ENCODE measurements around the gene DRD2. TPM values are rescaled to one million over a fixed set of nuclear protein-coding genes. Genes with fewer than 3 reads are reported as not detected.

Gene DRD2
- total and polyA plus RNA-seq, 3 donors from 2014 or later = 0.74 to 2.6 (median 2.5) TPM

DNA sequence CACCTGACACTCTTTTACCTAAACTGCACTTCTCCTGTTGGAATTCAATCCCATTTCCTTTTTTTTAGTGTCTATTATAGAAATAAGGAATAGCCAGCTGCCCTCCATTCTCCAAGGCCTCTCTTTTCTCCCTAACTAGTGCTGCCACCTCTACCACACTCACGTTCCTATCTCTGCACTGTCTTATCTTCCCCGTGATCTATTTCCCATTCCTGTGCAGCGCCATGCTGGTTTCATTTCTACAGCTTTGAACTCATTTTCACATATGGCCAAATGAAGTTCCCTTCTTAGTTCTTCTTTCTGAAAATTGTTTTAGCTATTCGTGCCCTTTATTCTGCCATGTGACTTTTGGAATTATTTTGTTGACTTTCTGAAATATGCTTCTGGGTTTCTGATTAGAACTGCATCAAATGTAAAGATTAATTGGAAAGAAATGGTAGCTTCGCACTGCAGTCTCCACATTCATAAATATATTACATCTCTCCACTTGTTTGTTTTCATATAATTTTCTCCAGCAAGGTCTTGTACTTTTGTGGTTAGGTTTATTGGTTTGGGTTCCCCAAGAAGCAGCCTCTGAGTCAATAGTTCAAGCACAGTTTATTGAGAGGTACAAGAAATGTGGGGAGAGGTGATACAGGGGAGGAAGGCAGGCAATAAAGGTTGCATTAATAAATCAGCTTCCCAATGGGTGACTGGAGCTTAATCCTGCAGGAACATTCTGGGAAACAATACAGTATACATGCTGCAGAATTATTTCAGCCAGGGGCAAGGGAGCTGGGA is 43.7 kb upstream of the DRD2 start:
- Histone ChIP-seq H3K4me3 (no peak overlapping the region), H3K27me3 (no peaks in the 10 kb centered on the region), H3K9me3 (no peaks in the 10 kb centered on the region), H3K4me1 (no peaks in the 10 kb centered on the region), H3K36me3 (ENCODE audit: low read depth, missing control alignments) (no peaks in the 10 kb centered on the region), H3K27ac (no peak overlapping the region)
- DNase-seq = no peak
- TF ChIP-seq, protein P1, sequence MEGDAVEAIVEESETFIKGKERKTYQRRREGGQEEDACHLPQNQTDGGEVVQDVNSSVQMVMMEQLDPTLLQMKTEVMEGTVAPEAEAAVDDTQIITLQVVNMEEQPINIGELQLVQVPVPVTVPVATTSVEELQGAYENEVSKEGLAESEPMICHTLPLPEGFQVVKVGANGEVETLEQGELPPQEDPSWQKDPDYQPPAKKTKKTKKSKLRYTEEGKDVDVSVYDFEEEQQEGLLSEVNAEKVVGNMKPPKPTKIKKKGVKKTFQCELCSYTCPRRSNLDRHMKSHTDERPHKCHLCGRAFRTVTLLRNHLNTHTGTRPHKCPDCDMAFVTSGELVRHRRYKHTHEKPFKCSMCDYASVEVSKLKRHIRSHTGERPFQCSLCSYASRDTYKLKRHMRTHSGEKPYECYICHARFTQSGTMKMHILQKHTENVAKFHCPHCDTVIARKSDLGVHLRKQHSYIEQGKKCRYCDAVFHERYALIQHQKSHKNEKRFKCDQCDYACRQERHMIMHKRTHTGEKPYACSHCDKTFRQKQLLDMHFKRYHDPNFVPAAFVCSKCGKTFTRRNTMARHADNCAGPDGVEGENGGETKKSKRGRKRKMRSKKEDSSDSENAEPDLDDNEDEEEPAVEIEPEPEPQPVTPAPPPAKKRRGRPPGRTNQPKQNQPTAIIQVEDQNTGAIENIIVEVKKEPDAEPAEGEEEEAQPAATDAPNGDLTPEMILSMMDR (IDR thresholded peaks at IDR 0.05) = no peak
- TF ChIP-seq POLR2A (IDR thresholded peaks at IDR 0.05) = no peak
- WGBS, 2 donors = 83 to 84% methylated on average over 5 of the region's 5 CpGs
- intact Hi-C loops (cut with DNase I; ENCODE audit: low total_unique reads) = no loop called here

GRCh38 chr11:113517361-113517760 is 42.2 kb upstream of the DRD2 start:
- Histone ChIP-seq H3K36me3 (ENCODE audit: low read depth, missing control alignments) (no peaks in the 10 kb centered on the region), H3K9me3 (no peaks in the 10 kb centered on the region), H3K27me3 (no peaks in the 10 kb centered on the region), H3K27ac (no peak overlapping the region), H3K4me3 (no peak overlapping the region), H3K4me1 (no peaks in the 10 kb centered on the region)
- WGBS, 2 donors = 94% methylated on average over 6 of the region's 6 CpGs
- TF ChIP-seq POLR2A (IDR thresholded peaks at IDR 0.05) = no peak
- TF ChIP-seq, protein P1 (IDR thresholded peaks at IDR 0.05) = no peak
- intact Hi-C loops (cut with DNase I; ENCODE audit: low total_unique reads) = no loop called here
- no peak for DNase-seq

DNA sequence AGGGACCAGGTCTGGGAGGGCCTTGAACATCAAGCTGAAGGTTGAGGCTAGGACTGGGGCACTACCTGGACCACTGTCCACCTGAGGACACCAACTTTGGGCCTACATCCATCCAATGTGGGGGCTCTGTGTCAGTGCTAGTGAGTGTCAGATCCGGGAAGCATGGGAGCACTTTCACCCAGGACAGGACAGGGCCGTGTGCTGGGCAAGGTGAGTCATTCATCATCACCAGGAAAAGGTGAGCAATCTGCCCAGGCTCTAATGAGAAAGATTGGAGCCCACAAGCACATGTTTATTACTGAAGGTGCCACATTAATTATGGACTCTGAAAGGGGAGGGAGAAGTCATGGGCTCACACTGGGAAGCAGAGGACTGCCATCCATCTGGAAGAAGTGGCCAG is 39.7 kb upstream of the DRD2 start:
- Histone ChIP-seq H3K27ac (no peak overlapping the region), H3K27me3 (no peaks in the 10 kb centered on the region), H3K4me1 (no peaks in the 10 kb centered on the region), H3K4me3 (no peak overlapping the region), H3K9me3 (no peaks in the 10 kb centered on the region), H3K36me3 (ENCODE audit: low read depth, missing control alignments) (no peaks in the 10 kb centered on the region)
- TF ChIP-seq, protein P1 (IDR thresholded peaks at IDR 0.05) = no peak
- TF ChIP-seq POLR2A (IDR thresholded peaks at IDR 0.05) = no peak
- WGBS, 2 donors = 79 to 80% methylated on average over 1 to 2 of the region's 2 CpGs
- intact Hi-C loops (cut with DNase I; ENCODE audit: low total_unique reads) = no loop called here
- DNase-seq = no peak

DNA sequence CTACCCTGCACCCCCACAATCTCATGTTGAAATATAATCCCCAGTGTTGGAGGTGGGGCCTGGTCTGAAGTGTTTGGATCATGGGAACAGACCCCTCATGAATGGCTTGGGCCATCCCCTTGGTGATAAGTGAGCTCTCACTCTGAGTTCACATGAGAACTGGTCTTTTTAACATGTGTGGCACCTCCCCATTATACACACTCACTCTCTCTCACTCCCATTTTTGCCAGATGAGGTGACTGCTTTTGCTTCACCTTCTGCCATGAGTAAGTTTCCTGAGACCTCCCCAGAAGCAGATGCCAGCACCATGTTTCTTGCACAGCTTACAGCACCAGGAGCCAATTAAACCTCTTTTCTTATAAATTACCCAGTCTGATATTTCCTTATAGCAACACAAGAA is 32.1 kb upstream of the DRD2 start:
- no peak overlapping the region for H3K4me3 ChIP-seq
- no peaks in the 10 kb centered on the region for H3K27me3 ChIP-seq
- intact Hi-C loops (cut with DNase I; ENCODE audit: low total_unique reads) = no loop called here
- H3K36me3 ChIP-seq (ENCODE audit: low read depth, missing control alignments) = no peaks in the 10 kb centered on the region
- no peaks in the 10 kb centered on the region for H3K4me1 ChIP-seq
- H3K9me3 ChIP-seq = no peaks in the 10 kb centered on the region
- no peak for TF ChIP-seq POLR2A (IDR thresholded peaks at IDR 0.05)
- TF ChIP-seq, protein P1 (IDR thresholded peaks at IDR 0.05) = no peak
- H3K27ac ChIP-seq = no peak overlapping the region
- DNase-seq = no peak

GRCh38 chr11:113506893-113507292 is 31.7 kb upstream of the DRD2 start:
- TF ChIP-seq, protein P1 (IDR thresholded peaks at IDR 0.05) = no peak
- TF ChIP-seq POLR2A (IDR thresholded peaks at IDR 0.05) = no peak
- Histone ChIP-seq H3K27me3 (no peaks in the 10 kb centered on the region), H3K9me3 (no peaks in the 10 kb centered on the region), H3K36me3 (ENCODE audit: low read depth, missing control alignments) (no peaks in the 10 kb centered on the region), H3K27ac (no peak overlapping the region), H3K4me3 (no peak overlapping the region), H3K4me1 (no peaks in the 10 kb centered on the region)
- 78 to 92% methylated on average over 1 of the region's 1 CpG for WGBS, 2 donors
- intact Hi-C loops (cut with DNase I; ENCODE audit: low total_unique reads) = no loop called here
- DNase-seq = no peak

Measured in testis (tissue), 3 donors.